ENCODE data around the gene SMR3A.

Gene SMR3A

DNA sequence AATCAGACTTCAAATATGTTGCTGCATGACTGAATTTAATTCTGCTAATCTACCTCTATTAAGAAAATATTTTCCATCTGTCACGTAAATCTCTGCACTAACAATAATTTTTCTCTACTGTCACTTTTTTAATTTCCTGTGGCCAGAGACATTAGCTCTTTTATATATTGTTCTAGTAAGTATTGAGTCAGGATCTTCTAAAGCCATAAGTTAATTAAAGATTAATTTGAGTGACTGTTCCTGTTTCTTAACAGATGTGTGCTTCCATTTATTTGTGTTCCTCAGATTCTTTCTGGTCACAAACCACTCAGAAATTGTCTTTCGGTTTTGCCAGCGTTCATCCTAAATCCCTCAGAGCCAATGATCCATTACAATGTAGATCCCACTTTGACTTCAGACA lies 20.0 kb downstream of the SMR3A start:
- DNase-seq (ENCODE audit: low read depth): no peak
- TF ChIP-seq, protein P1, sequence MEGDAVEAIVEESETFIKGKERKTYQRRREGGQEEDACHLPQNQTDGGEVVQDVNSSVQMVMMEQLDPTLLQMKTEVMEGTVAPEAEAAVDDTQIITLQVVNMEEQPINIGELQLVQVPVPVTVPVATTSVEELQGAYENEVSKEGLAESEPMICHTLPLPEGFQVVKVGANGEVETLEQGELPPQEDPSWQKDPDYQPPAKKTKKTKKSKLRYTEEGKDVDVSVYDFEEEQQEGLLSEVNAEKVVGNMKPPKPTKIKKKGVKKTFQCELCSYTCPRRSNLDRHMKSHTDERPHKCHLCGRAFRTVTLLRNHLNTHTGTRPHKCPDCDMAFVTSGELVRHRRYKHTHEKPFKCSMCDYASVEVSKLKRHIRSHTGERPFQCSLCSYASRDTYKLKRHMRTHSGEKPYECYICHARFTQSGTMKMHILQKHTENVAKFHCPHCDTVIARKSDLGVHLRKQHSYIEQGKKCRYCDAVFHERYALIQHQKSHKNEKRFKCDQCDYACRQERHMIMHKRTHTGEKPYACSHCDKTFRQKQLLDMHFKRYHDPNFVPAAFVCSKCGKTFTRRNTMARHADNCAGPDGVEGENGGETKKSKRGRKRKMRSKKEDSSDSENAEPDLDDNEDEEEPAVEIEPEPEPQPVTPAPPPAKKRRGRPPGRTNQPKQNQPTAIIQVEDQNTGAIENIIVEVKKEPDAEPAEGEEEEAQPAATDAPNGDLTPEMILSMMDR (IDR thresholded peaks at IDR 0.05; ENCODE audit: control insufficient read depth, extremely low read depth, insufficient read depth): no peak
- H3K4me3 ChIP-seq (ENCODE audit: low read depth, low read length): no peak overlapping the region

DNA sequence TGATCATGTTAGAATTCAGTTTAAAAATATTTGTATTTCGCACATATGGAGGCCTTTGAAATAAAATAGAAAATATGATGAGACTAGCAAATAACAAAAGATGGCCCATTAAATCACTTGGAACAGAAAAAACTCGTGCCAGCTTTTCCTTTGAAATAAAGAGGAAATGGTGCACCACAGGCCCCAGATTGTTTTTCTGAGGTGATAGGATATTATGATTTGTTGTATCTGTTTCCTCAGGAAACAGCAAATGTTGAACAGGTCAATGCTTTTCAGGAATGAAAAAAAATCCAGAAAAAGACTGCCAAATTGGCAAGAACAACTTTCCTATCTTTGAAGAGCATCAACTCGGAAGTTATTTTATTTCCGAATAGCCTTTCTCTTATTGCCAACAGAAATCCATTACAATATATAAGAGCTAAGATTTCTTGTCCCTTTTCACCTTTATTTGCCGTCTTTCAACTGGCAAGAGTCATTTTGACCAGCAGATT lies 22.2 kb downstream of the SMR3A start, which contains the start of gene SMR3B:
SMR3B (plus strand) TSS at position 441 of the 491 bp plus-strand sequence. CDS start 1,380 bp downstream, outside the sequence.
- TF ChIP-seq, protein P1 (IDR thresholded peaks at IDR 0.05; ENCODE audit: control insufficient read depth, extremely low read depth, insufficient read depth): no peak
- H3K4me3 ChIP-seq (ENCODE audit: low read depth, low read length): no peak within 1 kb of the TSS
- no peak for DNase-seq (ENCODE audit: low read depth)

DNA sequence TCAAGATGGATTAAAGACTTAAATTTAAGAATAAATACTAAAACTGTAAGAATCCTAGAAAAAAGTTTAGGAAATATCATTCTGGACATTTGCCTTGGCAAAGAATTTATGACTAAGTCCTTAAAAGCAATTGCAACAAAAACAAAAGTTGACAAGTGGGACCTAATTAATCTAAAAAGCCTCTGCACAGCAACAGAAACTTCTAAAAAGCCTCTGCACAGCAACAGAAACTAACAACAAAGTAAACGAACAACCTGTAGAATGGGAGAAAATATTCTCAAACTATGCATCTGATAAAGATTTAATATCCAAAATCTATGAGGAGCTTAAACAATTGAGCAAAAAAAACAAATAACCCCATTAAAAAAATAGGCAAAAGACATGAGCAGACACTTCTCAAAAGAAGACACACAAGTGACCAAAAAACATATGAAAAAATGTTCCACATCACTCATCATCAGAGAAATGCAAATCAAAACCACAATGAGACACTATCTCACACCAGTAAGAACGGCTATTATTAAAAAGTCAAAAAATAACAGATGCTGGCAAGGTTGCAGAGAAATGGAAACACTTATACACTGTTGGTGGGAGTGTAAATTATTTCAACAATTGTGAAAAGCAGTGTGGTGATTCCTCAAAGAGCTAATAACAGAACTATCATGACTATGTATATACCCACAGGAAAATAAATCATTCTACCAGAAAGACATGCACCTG lies 31.7 kb downstream of the SMR3A start:
- DNase-seq (ENCODE audit: low read depth): no peak
- H3K4me3 ChIP-seq (ENCODE audit: low read depth, low read length): no peak overlapping the region
- TF ChIP-seq, protein P1 (IDR thresholded peaks at IDR 0.05; ENCODE audit: control insufficient read depth, extremely low read depth, insufficient read depth): no peak

DNA sequence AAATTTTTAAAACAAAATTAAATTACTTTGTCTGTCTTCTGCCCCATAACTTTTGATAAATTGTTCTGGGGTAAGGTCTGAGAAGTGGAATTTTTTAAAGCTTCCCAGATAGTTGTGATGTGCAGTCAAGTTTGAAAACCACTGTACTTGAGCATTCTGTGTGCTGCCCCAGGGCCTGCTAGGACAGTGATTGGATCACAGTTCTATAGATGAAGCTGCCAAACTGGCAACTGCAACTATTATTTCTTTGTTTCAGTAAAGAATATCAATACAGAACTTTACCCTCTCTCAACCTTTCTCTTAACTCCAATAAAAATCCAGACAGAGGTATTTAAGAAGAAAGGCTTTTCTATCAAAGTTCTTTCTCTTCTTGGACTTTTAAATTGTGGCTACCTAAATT lies 37.0 kb downstream of the SMR3A start, which contains the start of gene OPRPN:
OPRPN (plus strand) TSS at position 361 of the 400 bp plus-strand sequence. CDS start 1,346 bp downstream, outside the sequence.
- H3K4me3 ChIP-seq (ENCODE audit: low read depth, low read length): no peak within 1 kb of the TSS
- DNase-seq (ENCODE audit: low read depth): no peak
- TF ChIP-seq, protein P1 (IDR thresholded peaks at IDR 0.05; ENCODE audit: control insufficient read depth, extremely low read depth, insufficient read depth): no peak

DNA sequence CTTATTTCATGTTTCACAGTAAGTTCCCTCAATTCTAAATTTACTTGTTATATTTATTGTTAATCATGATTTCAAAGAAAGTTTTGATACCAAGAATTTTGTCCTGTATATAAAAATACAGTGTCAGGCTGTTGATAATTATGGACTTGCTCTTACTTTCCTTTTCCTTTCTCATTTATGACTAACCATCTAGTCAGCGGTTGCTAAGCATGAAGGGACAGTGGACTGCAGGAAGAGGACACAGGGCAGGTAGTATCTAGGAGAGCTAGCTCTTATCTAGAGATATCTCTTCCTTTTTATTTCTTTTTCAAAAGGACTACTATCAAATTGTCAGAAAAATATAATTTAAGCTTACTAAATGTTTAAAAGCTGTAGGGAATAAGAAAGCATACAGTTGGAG lies 38.8 kb downstream of the SMR3A start:
- no peak overlapping the region for H3K4me3 ChIP-seq (ENCODE audit: low read depth, low read length)
- no peak for DNase-seq (ENCODE audit: low read depth)
- TF ChIP-seq, protein P1 (IDR thresholded peaks at IDR 0.05; ENCODE audit: control insufficient read depth, extremely low read depth, insufficient read depth): no peak

DNA sequence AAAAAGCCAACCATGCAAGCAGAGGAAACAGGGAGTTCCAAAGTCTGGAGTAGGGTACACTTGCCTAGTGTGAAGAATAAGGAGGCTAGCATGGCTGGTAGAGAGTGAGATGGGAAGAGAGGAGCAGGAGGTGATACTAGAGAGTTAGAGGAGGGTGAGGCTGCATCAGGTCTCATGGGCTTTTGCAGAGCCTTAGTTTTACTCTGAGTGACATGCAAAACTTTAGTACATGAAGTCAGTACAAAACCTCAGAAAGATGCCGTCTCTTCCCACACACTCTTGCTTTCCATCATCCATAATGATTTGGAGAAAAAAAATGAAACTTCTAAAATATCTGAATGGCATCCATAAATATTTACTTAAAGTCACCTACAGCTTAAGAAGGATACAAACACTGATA lies 42.2 kb downstream of the SMR3A start:
- DNase-seq (ENCODE audit: low read depth): no peak
- no peak overlapping the region for H3K4me3 ChIP-seq (ENCODE audit: low read depth, low read length)
- TF ChIP-seq, protein P1 (IDR thresholded peaks at IDR 0.05; ENCODE audit: control insufficient read depth, extremely low read depth, insufficient read depth): no peak

Data from LNCaP clone FGC (cell line).